ENCODE results near the gene CBLL2. TPM values are rescaled to one million over a fixed set of nuclear protein-coding genes. Genes with fewer than 3 reads are reported as not detected.

The CBLL2 gene
- polyA plus RNA-seq, 4 donors: not detected

Other genes starting within 250 kb of the CBLL2 start
- under 1 TPM; 0.30 to 0.38 (median 0.34) TPM for gene PHEX, start 240.6 kb upstream of the CBLL2 start, polyA plus RNA-seq (ENCODE audit: insufficient read length in 4 of 4)